Neuronal stem cell (in vitro differentiated cells): ENCODE data around the gene SYNPO2.

Experiments used
- DNase-seq: peaks from one replicate; pipeline ENCODE4 v3.0.0-alpha.2; 2013; ENCODE audit warnings: low spot score
- H2AFZ ChIP-seq: one replicate; pipeline ENCODE4 v1.6.1; 2013; ENCODE audit warnings: mild to moderate bottlenecking, low read length, inconsistent platforms
- H2AK5ac ChIP-seq: 2 replicates; pipeline ENCODE4 v1.6.1; 2013; ENCODE audit warnings: low read depth, mild to moderate bottlenecking, inconsistent platforms, low read length, moderate library complexity, mixed read lengths
- H2BK120ac ChIP-seq: 2 replicates; pipeline ENCODE4 v1.6.1; 2013; ENCODE audit warnings: low read depth, mild to moderate bottlenecking, inconsistent platforms, low read length, moderate library complexity, mixed read lengths
- H2BK12ac ChIP-seq: one replicate; pipeline ENCODE4 v1.6.1; 2013; ENCODE audit warnings: low read length, inconsistent platforms
- H2BK15ac ChIP-seq: 2 replicates; pipeline ENCODE4 v1.6.1; 2013; ENCODE audit warnings: mild to moderate bottlenecking, low read length, inconsistent platforms, mixed read lengths
- H2BK5ac ChIP-seq: one replicate; pipeline ENCODE4 v1.6.1; 2013; ENCODE audit warnings: inconsistent platforms, mild to moderate bottlenecking, low read length, moderate library complexity
- H3K14ac ChIP-seq: one replicate; pipeline ENCODE4 v1.6.1; 2013; ENCODE audit warnings: low read length, inconsistent platforms
- H3K18ac ChIP-seq: 2 replicates; pipeline ENCODE4 v1.6.1; 2013; ENCODE audit warnings: low read length, inconsistent platforms
- H3K23ac ChIP-seq: 2 replicates; pipeline ENCODE4 v1.6.1; 2013; ENCODE audit warnings: low read depth, mild to moderate bottlenecking, mixed read lengths, low read length, inconsistent platforms; ENCODE audit not compliant: poor library complexity
- H3K27ac ChIP-seq: replicated peaks from 3 replicates; pipeline ENCODE4 v1.5.1; 2013; ENCODE audit warnings: low read length, inconsistent platforms
- H3K27me3 ChIP-seq, 3 experiments: 2 replicates each; pipeline ENCODE4 v1.6.1; 2013; ENCODE audit warnings: low read length in 3 of 3, mild to moderate bottlenecking in 2 of 3, inconsistent platforms in 1 of 3, low read depth in 1 of 3, mixed read lengths in 1 of 3, moderate library complexity in 1 of 3; ENCODE audit not compliant: control insufficient read depth in 3 of 3, insufficient read depth in 3 of 3
- H3K36me3 ChIP-seq, 2 donors: replicated peaks in 1 of 2; 2 replicates each; pipeline ENCODE4 v1.6.1; 2013; ENCODE audit warnings: low read length in 2 of 2; ENCODE audit not compliant: control insufficient read depth in 2 of 2, insufficient read depth in 2 of 2
- H3K4ac ChIP-seq: 2 replicates; pipeline ENCODE4 v1.6.1; 2013; ENCODE audit warnings: inconsistent platforms, mild to moderate bottlenecking, low read length, moderate library complexity
- H3K4me1 ChIP-seq, 2 donors: 1 replicate in 1 of 2; 2 replicates in 1 of 2; pipeline ENCODE4 v1.6.1; 2013; ENCODE audit warnings: low read length in 2 of 2, low read depth in 1 of 2; ENCODE audit not compliant: control insufficient read depth in 2 of 2, insufficient read depth in 1 of 2
- H3K4me2 ChIP-seq: one replicate; pipeline ENCODE4 v1.6.1; 2013; ENCODE audit warnings: mild to moderate bottlenecking, low read length, inconsistent platforms; ENCODE audit not compliant: insufficient read depth, poor library complexity, severe bottlenecking
- H3K4me3 ChIP-seq, 2 donors: 2 replicates each; pipeline ENCODE4 v1.5.1; 2013; ENCODE audit warnings: low read length in 2 of 2, mild to moderate bottlenecking in 2 of 2, inconsistent platforms in 1 of 2, moderate library complexity in 1 of 2
- H3K79me1 ChIP-seq: one replicate; pipeline ENCODE4 v1.6.1; 2013; ENCODE audit warnings: low read depth, mild to moderate bottlenecking, inconsistent platforms, low read length, moderate library complexity
- H3K9ac ChIP-seq: one replicate; pipeline ENCODE4 v1.6.1; 2013; ENCODE audit warnings: mild to moderate bottlenecking, low read depth, low read length, inconsistent platforms; ENCODE audit not compliant: poor library complexity
- H3K9me3 ChIP-seq, 2 donors: replicated peaks in 1 of 2; 2 replicates each; pipeline versions ENCODE3 to v1.6.1; 2013; ENCODE audit warnings: low read length in 2 of 2, mild to moderate bottlenecking in 2 of 2, inconsistent platforms in 1 of 2, low read depth in 1 of 2, mixed read lengths in 1 of 2, moderate library complexity in 1 of 2; ENCODE audit not compliant: control insufficient read depth in 2 of 2, insufficient read depth in 1 of 2
- H4K8ac ChIP-seq: one replicate; pipeline ENCODE4 v1.6.1; 2013; ENCODE audit warnings: low read depth, mild to moderate bottlenecking, inconsistent platforms, low read length, moderate library complexity
- H4K91ac ChIP-seq: one replicate; pipeline ENCODE4 v1.6.1; 2013; ENCODE audit warnings: low read length, low read depth, mild to moderate bottlenecking, inconsistent platforms; ENCODE audit not compliant: poor library complexity
- WGBS, 2 donors: extraction: QIAGEN DNeasy Blood & Tissue Kit; methylation state at CpG; one replicate each; pipeline ENCODE4 v1.1.7; 2013; ENCODE audit warnings: missing lambda C conversion rate in 2 of 2, mixed read lengths in 1 of 2; ENCODE audit not compliant: insufficient read length in 2 of 2, insufficient replicate concordance in 1 of 2; ENCODE audit errors: extremely low coverage in 2 of 2; 5-methylcytosine and 5-hydroxymethylcytosine counted together

Gene SYNPO2

GRCh38 chr4:119097282-119097900 lies 208.7 kb downstream of the SYNPO2 start:
- H3K4me2 ChIP-seq, result no peak overlapping the region
- H2BK12ac ChIP-seq, result no peak overlapping the region
- no peak overlapping the region for H3K4ac ChIP-seq
- H4K8ac ChIP-seq, result no peak overlapping the region
- no peak overlapping the region for H2BK5ac ChIP-seq
- no peak overlapping the region for H2AK5ac ChIP-seq
- WGBS, 2 donors, result no CpG with 5 or more reads among the region's 2 CpGs
- H3K36me3 ChIP-seq, result no peaks in the 10 kb centered on the region
- H2BK120ac ChIP-seq, result no peak overlapping the region
- no peak overlapping the region for H3K4me3 ChIP-seq
- H3K9ac ChIP-seq, result no peak overlapping the region
- H3K4me1 ChIP-seq, result no peaks in the 10 kb centered on the region
- H3K27ac ChIP-seq, result no peak overlapping the region
- no peak for DNase-seq
- no peak overlapping the region for H4K91ac ChIP-seq
- H3K23ac ChIP-seq, result no peak overlapping the region
- H3K14ac ChIP-seq, result no peak overlapping the region
- H3K79me1 ChIP-seq, result no peaks in the 10 kb centered on the region
- H3K27me3 ChIP-seq, result no peaks in the 10 kb centered on the region
- no peaks in the 10 kb centered on the region for H3K9me3 ChIP-seq
- H2AFZ ChIP-seq, result no peak overlapping the region
- H2BK15ac ChIP-seq, result no peak overlapping the region
- no peak overlapping the region for H3K18ac ChIP-seq

- peaks cover 0 to 3% of the 10 kb centered on the region in 2 donors for H3K4me1 ChIP-seq
- no peak overlapping the region for H3K4me3 ChIP-seq
- H2AFZ ChIP-seq, result no peak overlapping the region
- no peak overlapping the region for H2BK5ac ChIP-seq
- H3K23ac ChIP-seq, result no peak overlapping the region
- no peak overlapping the region for H3K14ac ChIP-seq
- H3K9ac ChIP-seq, result no peak overlapping the region
- H2BK12ac ChIP-seq, result no peak overlapping the region
- no peak overlapping the region for H2BK15ac ChIP-seq
- no peak overlapping the region for H4K8ac ChIP-seq
- no peak overlapping the region for H3K4me2 ChIP-seq
- H2AK5ac ChIP-seq, result no peak overlapping the region
- no peak overlapping the region for H2BK120ac ChIP-seq
- WGBS, 2 donors, result no CpG with 5 or more reads among the region's 1 CpG
- H3K4ac ChIP-seq, result no peak overlapping the region
- no peak for DNase-seq
- no peaks in the 10 kb centered on the region for H3K36me3 ChIP-seq
- no peak overlapping the region for H3K18ac ChIP-seq
- no peaks in the 10 kb centered on the region for H3K27me3 ChIP-seq
- no peaks in the 10 kb centered on the region for H3K79me1 ChIP-seq
- H4K91ac ChIP-seq, result no peak overlapping the region
- H3K27ac ChIP-seq, result no peak overlapping the region
- H3K9me3 ChIP-seq, result no peaks in the 10 kb centered on the region
Observed at GRCh38 chr4:119098306-119098705, 209.7 kb downstream of the SYNPO2 start.

DNA sequence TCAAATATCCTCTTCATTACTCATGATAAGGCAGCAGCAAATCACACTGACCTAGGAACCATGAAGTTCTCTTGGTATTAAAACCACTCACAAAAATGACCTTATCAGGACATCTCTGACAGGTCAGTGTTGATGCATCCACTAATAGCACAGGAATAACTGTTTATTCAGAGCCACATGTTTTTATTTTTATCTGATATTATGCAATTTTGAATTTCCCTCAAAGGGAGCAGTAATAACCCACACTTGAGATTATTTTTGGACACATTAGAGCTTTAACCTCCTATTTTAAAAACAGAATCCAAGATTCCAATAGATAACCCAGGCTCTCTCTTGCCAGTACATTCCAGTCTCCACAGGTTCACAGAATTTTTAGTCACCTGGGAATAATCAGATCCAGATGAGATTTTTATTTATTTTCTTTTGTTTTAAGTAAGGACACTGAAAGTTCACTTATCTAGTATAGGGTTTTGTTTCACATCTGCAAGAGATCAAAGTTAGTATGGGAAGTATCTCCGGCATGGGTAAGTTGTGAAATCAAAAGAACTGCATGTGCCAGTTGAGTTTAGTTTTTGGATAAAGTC lies 210.7 kb downstream of the SYNPO2 start:
- no CpG with 5 or more reads among the region's 1 CpG for WGBS, 2 donors
- peaks cover 0 to 3% of the 10 kb centered on the region in 2 donors for H3K4me1 ChIP-seq
- H2AFZ ChIP-seq, result no peak overlapping the region
- no peak overlapping the region for H3K4me3 ChIP-seq
- H4K91ac ChIP-seq, result no peak overlapping the region
- H3K9me3 ChIP-seq, result no peaks in the 10 kb centered on the region
- H3K9ac ChIP-seq, result no peak overlapping the region
- H2AK5ac ChIP-seq, result no peak overlapping the region
- no peak overlapping the region for H3K4me2 ChIP-seq
- no peak overlapping the region for H3K18ac ChIP-seq
- no peak overlapping the region for H2BK120ac ChIP-seq
- no peak overlapping the region for H4K8ac ChIP-seq
- no peak overlapping the region for H3K14ac ChIP-seq
- no peak overlapping the region for H2BK5ac ChIP-seq
- no peaks in the 10 kb centered on the region for H3K36me3 ChIP-seq
- H3K79me1 ChIP-seq, result no peaks in the 10 kb centered on the region
- H2BK15ac ChIP-seq, result no peak overlapping the region
- H3K4ac ChIP-seq, result no peak overlapping the region
- no peak for DNase-seq
- H3K27ac ChIP-seq, result no peak overlapping the region
- H3K23ac ChIP-seq, result no peak overlapping the region
- H2BK12ac ChIP-seq, result no peak overlapping the region
- no peaks in the 10 kb centered on the region for H3K27me3 ChIP-seq

DNA sequence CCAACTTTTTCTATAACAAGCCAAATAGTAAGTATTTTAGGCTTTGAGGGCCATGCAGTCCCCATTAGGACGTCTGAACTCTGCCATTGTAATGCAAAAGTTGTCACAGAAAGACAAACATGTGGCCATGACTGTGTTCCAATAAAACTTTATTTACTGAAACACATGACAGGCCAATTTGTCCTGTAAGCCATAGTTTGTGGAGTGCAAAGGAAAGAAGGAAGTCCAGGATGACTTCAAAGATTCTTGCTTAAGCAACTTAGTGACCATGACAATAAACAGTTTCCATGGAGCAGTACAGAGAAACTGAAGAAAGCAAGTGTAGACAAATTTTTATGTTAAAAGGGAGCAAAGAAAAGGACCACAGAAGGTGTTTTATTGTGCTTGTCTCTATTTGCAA lies 212.0 kb downstream of the SYNPO2 start:
- WGBS, 2 donors, result no CpG with 5 or more reads among the region's 1 CpG

More for the DNA sequence above, 212.0 kb downstream of the SYNPO2 start:
- Histone ChIP-seq H3K4ac (no peak overlapping the region), H3K9me3 (no peaks in the 10 kb centered on the region), H3K4me2 (no peak overlapping the region), H2AK5ac (no peak overlapping the region), H3K4me3 (no peak overlapping the region), H2BK5ac (no peak overlapping the region), H3K4me1 (peaks cover 0 to 3% of the 10 kb centered on the region in 2 donors), H3K14ac (no peak overlapping the region), H2BK12ac (no peak overlapping the region), H2BK120ac (no peak overlapping the region), H3K27ac (no peak overlapping the region), H3K9ac (no peak overlapping the region), H3K18ac (no peak overlapping the region), H3K23ac (no peak overlapping the region), H4K91ac (no peak overlapping the region), H2AFZ (no peak overlapping the region), H3K27me3 (no peaks in the 10 kb centered on the region), H2BK15ac (no peak overlapping the region), H3K79me1 (no peaks in the 10 kb centered on the region), H4K8ac (no peak overlapping the region), H3K36me3 (no peaks in the 10 kb centered on the region)
- DNase-seq, result no peak
